NCI-H146 (cell line): ENCODE data around the gene DUS2.

Experiments used
- DNase-seq: peaks from one replicate; lab custom pipeline; 2025; lab: John Stamatoyannopoulos, UW

DUS2 gene

DNA sequence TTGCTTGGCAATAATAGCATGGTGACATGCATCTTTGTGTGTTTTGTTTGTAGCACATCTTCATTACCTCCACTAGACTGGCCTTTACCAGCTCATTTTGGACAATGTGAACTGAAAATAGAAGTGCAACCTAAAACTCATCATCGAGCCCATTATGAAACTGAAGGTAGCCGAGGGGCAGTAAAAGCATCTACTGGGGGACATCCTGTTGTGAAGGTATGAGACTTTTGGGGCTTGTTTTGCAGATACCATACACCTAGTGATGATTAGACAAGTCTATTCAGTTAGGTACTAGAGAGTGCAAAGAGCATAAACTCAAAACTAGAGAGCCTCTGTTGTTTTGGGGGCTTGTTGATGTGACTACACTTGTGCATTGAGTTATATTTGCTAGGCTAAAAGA is 103.3 kb downstream of the DUS2 start:
- no peak for DNase-seq

DNA sequence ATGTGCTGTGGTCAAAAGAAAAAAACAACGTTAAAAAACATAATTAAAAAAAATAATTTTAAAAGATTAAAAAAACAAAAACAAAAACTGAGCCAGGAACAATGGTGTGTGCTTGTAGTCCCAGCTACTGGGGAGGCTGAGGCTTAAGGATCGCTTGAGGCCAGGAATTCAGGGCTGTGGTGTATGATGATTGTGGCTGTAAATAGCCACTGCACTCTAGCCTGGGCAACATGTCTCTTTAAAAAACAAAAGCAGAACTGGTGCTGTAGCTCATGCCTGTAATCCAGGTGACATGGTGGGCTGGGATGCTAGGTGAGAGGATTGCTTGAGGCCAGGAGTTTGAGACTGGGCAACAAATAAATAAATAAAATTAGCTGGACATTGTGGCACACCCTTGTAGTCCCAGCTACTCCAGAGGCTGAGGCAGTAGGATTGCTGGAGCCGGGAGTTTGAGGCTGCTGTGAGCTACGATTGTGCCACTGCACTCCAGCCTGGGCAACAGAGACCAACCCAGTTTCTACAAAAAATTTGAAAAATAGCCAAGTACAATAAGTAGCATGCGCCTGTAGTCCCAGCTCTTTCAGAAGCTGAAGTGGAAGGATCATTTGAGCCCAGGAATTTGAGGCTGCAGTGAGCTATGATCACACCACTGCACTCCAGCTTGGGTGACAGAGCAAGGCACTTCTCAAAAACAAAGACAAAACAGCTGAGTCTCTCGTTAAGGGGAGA is 105.7 kb downstream of the DUS2 start:
- DNase-seq: no peak
